Hepatocyte (in vitro differentiated cells): ENCODE measurements around the gene RPUSD3. TPM values are rescaled to one million over a fixed set of nuclear protein-coding genes. Genes with fewer than 3 reads are reported as not detected.

Experiments
- DNase-seq: peaks from one replicate; pipeline ENCODE4 v3.0.0-alpha.2; 2016; ENCODE audit warnings: low spot score
- H2AFZ ChIP-seq: fragments of 200-600 bp; sonication (generic); 2 replicates; pipeline ENCODE4 v1.6.0; 2016; ENCODE audit warnings: antibody characterized with exemption, mild to moderate bottlenecking
- H3K27ac ChIP-seq: fragments of 200-600 bp; sonication (generic); 2 replicates; pipeline ENCODE4 v1.5.1; 2016; ENCODE audit warnings: mild to moderate bottlenecking
- H3K27me3 ChIP-seq: fragments of 200-600 bp; sonication (generic); 2 replicates; pipeline ENCODE4 v1.6.1; 2016
- H3K36me3 ChIP-seq: fragments of 200-600 bp; sonication (generic); replicated peaks from 2 replicates; pipeline ENCODE4 v1.5.1; 2016; ENCODE audit warnings: low read depth; ENCODE audit not compliant: insufficient read depth
- H3K4me1 ChIP-seq: fragments of 200-600 bp; sonication (generic); 2 replicates; pipeline ENCODE4 v1.5.1; 2016; ENCODE audit warnings: mild to moderate bottlenecking, moderate library complexity; ENCODE audit not compliant: insufficient read depth
- H3K4me2 ChIP-seq: fragments of 200-600 bp; sonication (generic); 2 replicates; pipeline ENCODE4 v1.6.0; 2016
- H3K4me3 ChIP-seq: fragments of 200-600 bp; sonication (generic); 2 replicates; pipeline ENCODE4 v1.5.1; 2016; ENCODE audit warnings: mild to moderate bottlenecking
- H3K79me2 ChIP-seq: fragments of 200-600 bp; sonication (generic); 2 replicates; pipeline ENCODE4 v1.6.0; 2017; ENCODE audit warnings: mild to moderate bottlenecking
- H3K9me2 ChIP-seq: fragments of 200-600 bp; sonication (generic); replicated peaks from 2 replicates; pipeline ENCODE4 v1.6.0; 2017; ENCODE audit warnings: mild to moderate bottlenecking; ENCODE audit not compliant: insufficient read depth
- H3K9me3 ChIP-seq: fragments of 200-600 bp; sonication (generic); 2 replicates; pipeline ENCODE4 v1.5.1; 2016; ENCODE audit warnings: low read depth, mild to moderate bottlenecking
- H4K20me1 ChIP-seq: fragments of 200-600 bp; sonication (generic); 2 replicates; pipeline ENCODE4 v1.6.0; 2016; ENCODE audit warnings: mild to moderate bottlenecking; ENCODE audit not compliant: insufficient read depth, poor library complexity, severe bottlenecking
- EZH2 ChIP-seq: fragments of 200-600 bp; sonication (generic); IDR thresholded peaks from 2 replicates; pipeline ENCODE4 v1.6.1; 2016; ENCODE audit warnings: antibody characterized with exemption, mild to moderate bottlenecking, borderline replicate concordance
- EZH2phosphoT487 ChIP-seq: fragments of 200-600 bp; sonication (generic); IDR thresholded peaks from one replicate; pipeline ENCODE4 v1.6.1; 2018; ENCODE audit warnings: antibody characterized with exemption, mild to moderate bottlenecking, low read depth, moderate library complexity; ENCODE audit not compliant: unreplicated experiment, severe bottlenecking
- WGBS: methylation state at CpG from one replicate; pipeline ENCODE4 v1.1.6; 2016; ENCODE audit warnings: low lambda C conversion rate; ENCODE audit errors: missing lambda C conversion rate; 5-methylcytosine and 5-hydroxymethylcytosine counted together
- polyA plus RNA-seq: library from polyadenylated mRNA; unstranded; fragments of >200 nt; fragmentation: Nextera tagmentation; extraction: Ambion mirVana; gene quantifications from 2 replicates; pipeline ENCODE4 v1.2.1, GENCODE V29; 2016
- total RNA-seq: library from RNA; depleted of rRNA; stranded (reverse); fragments of >200 nt; gene quantifications from 2 replicates; pipeline ENCODE4 v1.2.3, GENCODE V29; 2014
- TF ChIP-seq, protein P1 (sequence below): fragments of 200-600 bp; sonication (generic); IDR thresholded peaks from 2 replicates; pipeline ENCODE4 v1.5.1; 2016; ENCODE audit warnings: antibody characterized with exemption, mild to moderate bottlenecking; ENCODE audit not compliant: poor library complexity

The RPUSD3 gene
- total and polyA plus RNA-seq, 2 experiments from 2014 or later: 37.4 to 74.7 TPM

DNA sequence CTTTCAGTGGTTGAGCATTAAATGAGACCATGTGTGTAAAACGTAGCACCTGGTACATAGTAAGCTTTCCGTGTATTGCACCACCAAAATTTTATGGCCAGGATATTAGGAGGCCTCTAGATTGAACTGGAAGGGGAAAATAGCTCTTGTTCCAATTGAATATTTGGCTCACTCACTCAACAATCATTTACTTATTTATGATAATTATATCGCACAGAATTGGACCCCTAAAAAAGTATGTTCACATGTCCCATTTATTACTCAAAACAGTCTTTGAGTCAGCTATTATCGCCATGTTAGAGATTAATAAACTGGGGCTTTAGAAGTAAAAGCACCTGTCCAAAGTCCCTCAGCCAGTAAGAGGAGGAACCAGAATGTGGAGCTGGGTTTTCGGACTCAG, 38.8 kb downstream of the RPUSD3 start:
- TF ChIP-seq EZH2phosphoT487 (no peak), EZH2 (no peak)
- TF ChIP-seq, protein P1, sequence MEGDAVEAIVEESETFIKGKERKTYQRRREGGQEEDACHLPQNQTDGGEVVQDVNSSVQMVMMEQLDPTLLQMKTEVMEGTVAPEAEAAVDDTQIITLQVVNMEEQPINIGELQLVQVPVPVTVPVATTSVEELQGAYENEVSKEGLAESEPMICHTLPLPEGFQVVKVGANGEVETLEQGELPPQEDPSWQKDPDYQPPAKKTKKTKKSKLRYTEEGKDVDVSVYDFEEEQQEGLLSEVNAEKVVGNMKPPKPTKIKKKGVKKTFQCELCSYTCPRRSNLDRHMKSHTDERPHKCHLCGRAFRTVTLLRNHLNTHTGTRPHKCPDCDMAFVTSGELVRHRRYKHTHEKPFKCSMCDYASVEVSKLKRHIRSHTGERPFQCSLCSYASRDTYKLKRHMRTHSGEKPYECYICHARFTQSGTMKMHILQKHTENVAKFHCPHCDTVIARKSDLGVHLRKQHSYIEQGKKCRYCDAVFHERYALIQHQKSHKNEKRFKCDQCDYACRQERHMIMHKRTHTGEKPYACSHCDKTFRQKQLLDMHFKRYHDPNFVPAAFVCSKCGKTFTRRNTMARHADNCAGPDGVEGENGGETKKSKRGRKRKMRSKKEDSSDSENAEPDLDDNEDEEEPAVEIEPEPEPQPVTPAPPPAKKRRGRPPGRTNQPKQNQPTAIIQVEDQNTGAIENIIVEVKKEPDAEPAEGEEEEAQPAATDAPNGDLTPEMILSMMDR: no peak
- Histone ChIP-seq H3K9me2 (no peaks in the 10 kb centered on the region), H3K27me3 (no peaks in the 10 kb centered on the region), H2AFZ (no peak overlapping the region), H3K36me3 (peaks cover 6% of the 10 kb centered on the region), H3K27ac (no peak overlapping the region), H3K4me1 (peaks cover 7% of the 10 kb centered on the region), H3K9me3 (no peaks in the 10 kb centered on the region), H3K4me3 (no peak overlapping the region), H3K4me2 (no peak overlapping the region), H3K79me2 (no peaks in the 10 kb centered on the region), H4K20me1 (no peaks in the 10 kb centered on the region)
- no peak for DNase-seq
- WGBS: 96% methylated on average over 5 of the region's 5 CpGs

DNA sequence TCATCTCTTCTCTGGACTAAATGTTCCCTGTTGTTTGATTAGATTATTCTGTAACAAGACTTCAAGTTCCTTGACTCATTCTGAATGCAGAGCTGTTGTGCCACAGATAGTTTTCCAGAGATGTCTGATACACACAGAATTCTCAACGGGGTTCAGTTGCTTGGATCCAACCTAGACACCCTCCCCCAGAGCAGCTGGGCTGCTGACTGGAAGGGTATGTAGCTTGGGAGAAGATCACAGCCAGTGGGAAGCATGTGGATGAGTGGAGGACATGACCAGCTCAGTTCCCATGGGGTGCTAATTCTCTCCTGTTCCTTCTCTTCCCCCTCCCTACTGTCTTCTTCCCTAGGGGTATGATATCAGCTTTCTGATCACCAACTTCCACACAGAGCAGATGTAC, 40.3 kb downstream of the RPUSD3 start:
- Histone ChIP-seq H3K79me2 (peaks cover 3% of the 10 kb centered on the region), H3K9me3 (no peaks in the 10 kb centered on the region), H3K36me3 (peaks cover 6% of the 10 kb centered on the region), H3K9me2 (no peaks in the 10 kb centered on the region), H3K4me1 (no peaks in the 10 kb centered on the region), H2AFZ (no peak overlapping the region), H3K27me3 (no peaks in the 10 kb centered on the region), H3K27ac (no peak overlapping the region), H4K20me1 (no peaks in the 10 kb centered on the region), H3K4me3 (no peak overlapping the region), H3K4me2 (no peak overlapping the region)
- TF ChIP-seq, protein P1: no peak
- TF ChIP-seq EZH2phosphoT487 (no peak), EZH2 (no peak)
- DNase-seq: no peak
- 85% methylated on average over 1 of the region's 1 CpG for WGBS

DNA sequence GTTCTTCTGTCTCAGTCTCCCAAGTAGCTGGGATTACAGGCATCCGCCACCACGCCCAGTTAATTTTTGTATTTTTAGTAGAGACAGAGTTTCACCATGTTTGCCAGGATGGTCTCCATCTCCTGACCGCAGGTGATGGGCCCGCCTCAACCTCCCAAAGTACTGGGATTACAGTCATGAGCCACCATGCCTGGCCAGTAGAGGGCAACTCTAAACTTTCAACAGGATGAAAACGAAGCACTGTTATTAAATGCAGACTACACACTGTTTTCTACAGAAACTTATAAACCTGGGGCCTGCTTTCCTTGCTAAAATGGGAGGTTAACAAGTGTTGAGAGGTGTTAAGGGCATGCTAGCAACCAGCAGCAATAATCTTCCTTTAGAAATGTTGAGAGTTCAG, 43.3 kb downstream of the RPUSD3 start:
- H3K27me3 ChIP-seq: no peaks in the 10 kb centered on the region
- H3K27ac ChIP-seq: no peak overlapping the region
- no peaks in the 10 kb centered on the region for H3K4me1 ChIP-seq
- no peak overlapping the region for H3K4me3 ChIP-seq
- H2AFZ ChIP-seq: no peak overlapping the region
- H3K9me3 ChIP-seq: no peaks in the 10 kb centered on the region
- H3K4me2 ChIP-seq: no peak overlapping the region
- H3K79me2 ChIP-seq: peaks cover 31% of the 10 kb centered on the region
- H3K9me2 ChIP-seq: no peaks in the 10 kb centered on the region
- WGBS: 88% methylated on average over 5 of the region's 5 CpGs
- peaks cover 3% of the 10 kb centered on the region for H4K20me1 ChIP-seq
- no peak for DNase-seq
- H3K36me3 ChIP-seq: peaks cover 6% of the 10 kb centered on the region
- no peak for TF ChIP-seq EZH2phosphoT487
- TF ChIP-seq EZH2: no peak
- TF ChIP-seq, protein P1: peak; percentile 30
